Loucy (cell line): ENCODE data around the gene SPATA9.
A peak's percentile ranks its signal among the peaks of the same experiment; 100 is the strongest.

ENCODE experiments used
- H2AFZ ChIP-seq: fragments of 200-600 bp; sonication (generic); 2 replicates; pipeline ENCODE4 v1.6.0; 2016; ENCODE audit warnings: antibody characterized with exemption, mild to moderate bottlenecking, low read length, moderate library complexity
- H3F3A ChIP-seq: fragments of 200-600 bp; 2 replicates; pipeline ENCODE4 v1.6.0; 2016; ENCODE audit warnings: antibody characterized with exemption, low read depth, mild to moderate bottlenecking
- H3K27me3 ChIP-seq: fragments of 200-600 bp; sonication (generic); 2 replicates; pipeline ENCODE4 v1.6.1; 2014; ENCODE audit warnings: low read length, mild to moderate bottlenecking; ENCODE audit not compliant: insufficient read depth, poor library complexity, severe bottlenecking
- H3K36me3 ChIP-seq: fragments of 200-600 bp; sonication (generic); 2 replicates; pipeline ENCODE4 v1.6.1; 2016; ENCODE audit warnings: low read length; ENCODE audit not compliant: insufficient read depth
- H3K4me1 ChIP-seq: fragments of 200-600 bp; sonication (generic); 2 replicates; pipeline ENCODE4 v1.5.1; 2014; ENCODE audit warnings: low read length, mild to moderate bottlenecking; ENCODE audit not compliant: insufficient read depth, poor library complexity, severe bottlenecking
- H3K4me2 ChIP-seq: fragments of 200-600 bp; sonication (generic); 2 replicates; pipeline ENCODE4 v1.6.0; 2014; ENCODE audit warnings: antibody characterized with exemption, low read length, low read depth, mild to moderate bottlenecking; ENCODE audit not compliant: poor library complexity, severe bottlenecking
- H3K4me3 ChIP-seq: fragments of 200-600 bp; sonication (generic); 2 replicates; pipeline ENCODE4 v1.5.1; 2014; ENCODE audit warnings: low read length, mild to moderate bottlenecking, mixed read lengths; ENCODE audit not compliant: poor library complexity, severe bottlenecking
- H3K79me2 ChIP-seq: fragments of 200-600 bp; sonication (generic); 2 replicates; pipeline ENCODE4 v1.6.1; 2014; ENCODE audit warnings: low read length; ENCODE audit not compliant: insufficient read depth
- H3K9ac ChIP-seq: fragments of 200-600 bp; sonication (generic); 2 replicates; pipeline ENCODE4 v1.6.0; 2014; ENCODE audit warnings: mild to moderate bottlenecking, low read depth, low read length, moderate library complexity; ENCODE audit not compliant: poor library complexity, severe bottlenecking
- H3K9me2 ChIP-seq: fragments of 200-600 bp; sonication (generic); replicated peaks from 2 replicates; pipeline ENCODE4 v1.6.1; 2016; ENCODE audit warnings: low read depth, low read length, mixed read lengths
- H3K9me3 ChIP-seq: fragments of 200-600 bp; sonication (generic); 2 replicates; pipeline ENCODE4 v1.6.1; 2014; ENCODE audit warnings: mild to moderate bottlenecking, antibody characterized with exemption, low read length, low read depth; ENCODE audit not compliant: insufficient read depth
- H4K20me1 ChIP-seq: fragments of 200-600 bp; sonication (generic); 2 replicates; pipeline ENCODE4 v1.6.0; 2014; ENCODE audit warnings: antibody characterized with exemption, low read length, mild to moderate bottlenecking; ENCODE audit not compliant: insufficient read depth, poor library complexity, severe bottlenecking
- CTCF ChIP-seq: fragments of 200-600 bp; sonication (generic); conservative IDR thresholded peaks from 2 replicates; pipeline ENCODE4 v1.5.1; 2014; ENCODE audit warnings: mild to moderate bottlenecking, antibody characterized with exemption, low read length
- EZH2phosphoT487 ChIP-seq: fragments of 200-600 bp; IDR thresholded peaks from 2 replicates; pipeline ENCODE4 v1.6.1; 2018; ENCODE audit warnings: antibody characterized with exemption, mild to moderate bottlenecking, moderate library complexity, borderline replicate concordance

Gene SPATA9

GRCh38 chr5:95631991-95632675, 50.7 kb downstream of the SPATA9 start:
- Histone ChIP-seq H3K4me2 (peak overlapping the region; percentile 60), H3K36me3 (no peaks in the 10 kb centered on the region), H3K27me3 (no peaks in the 10 kb centered on the region), H3K9me2 (no peaks in the 10 kb centered on the region), H3K9ac (no peak overlapping the region), H3K79me2 (no peaks in the 10 kb centered on the region), H3K4me3 (peak overlapping the region; percentile 35), H4K20me1 (no peaks in the 10 kb centered on the region), H2AFZ (peak overlapping the region; percentile 90), H3K9me3 (no peaks in the 10 kb centered on the region), H3F3A (0 out of 2 replicates have a peak, but pooled peaks cover 3% of the 10 kb centered on the region), H3K4me1 (peaks cover 20% of the 10 kb centered on the region)
- TF ChIP-seq CTCF (no peak), EZH2phosphoT487 (no peak)

GRCh38 chr5:95631255-95631958, 51.4 kb downstream of the SPATA9 start:
- Histone ChIP-seq H4K20me1 (no peaks in the 10 kb centered on the region), H3K9ac (no peak overlapping the region), H2AFZ (peak overlapping the region; percentile 90), H3K9me3 (no peaks in the 10 kb centered on the region), H3K4me3 (peak overlapping the region; percentile 35), H3F3A (0 out of 2 replicates have a peak, but pooled peaks cover 3% of the 10 kb centered on the region), H3K79me2 (no peaks in the 10 kb centered on the region), H3K27me3 (no peaks in the 10 kb centered on the region), H3K4me2 (peak overlapping the region; percentile 60), H3K36me3 (no peaks in the 10 kb centered on the region), H3K4me1 (peaks cover 20% of the 10 kb centered on the region), H3K9me2 (no peaks in the 10 kb centered on the region)
- no peak for TF ChIP-seq CTCF
- TF ChIP-seq EZH2phosphoT487: no peak

GRCh38 chr5:95630394-95630917, 52.3 kb downstream of the SPATA9 start:
- no peak overlapping the region for H3K4me3 ChIP-seq
- H2AFZ ChIP-seq: no peak overlapping the region
- H3K27me3 ChIP-seq: no peaks in the 10 kb centered on the region
- no peaks in the 10 kb centered on the region for H3K79me2 ChIP-seq
- peaks cover 20% of the 10 kb centered on the region for H3K4me1 ChIP-seq
- no peaks in the 10 kb centered on the region for H4K20me1 ChIP-seq
- H3K9me3 ChIP-seq: no peaks in the 10 kb centered on the region
- no peaks in the 10 kb centered on the region for H3K9me2 ChIP-seq
- H3K36me3 ChIP-seq: no peaks in the 10 kb centered on the region
- H3F3A ChIP-seq: 0 out of 2 replicates have a peak, but pooled peaks cover 3% of the 10 kb centered on the region
- H3K4me2 ChIP-seq: no peak overlapping the region
- no peak overlapping the region for H3K9ac ChIP-seq
- TF ChIP-seq EZH2phosphoT487 (no peak), CTCF (no peak)
